Esophagus squamous epithelium (tissue), 5 donors: Measurements from ENCODE around the gene TAX1BP1. TPM values are rescaled to one million over a fixed set of nuclear protein-coding genes. Genes with fewer than 3 reads are reported as not detected.

Experiments used
- DNase-seq: peaks from one replicate; lab custom pipeline; 2025; lab: John Stamatoyannopoulos, UW
- H3K27ac ChIP-seq, 4 donors: fragments of 200-600 bp; sonication (generic); one replicate each; pipeline ENCODE4 v1.5.1; 2016 to 2019; ENCODE audit warnings: mild to moderate bottlenecking in 1 of 4
- H3K27me3 ChIP-seq, 4 donors: fragments of 200-600 bp; sonication (generic); 1 replicate in 3 of 4; 2 replicates in 1 of 4; pipeline versions ENCODE4 v1.5.1 to v1.6.0; 2017 to 2021; ENCODE audit warnings: antibody characterized with exemption in 1 of 4
- H3K36me3 ChIP-seq, 3 donors: fragments of 200-600 bp; sonication (generic); one replicate each; pipeline ENCODE4 v1.5.1; 2016 to 2019
- H3K4me1 ChIP-seq, 3 donors: fragments of 200-600 bp; sonication (generic); one replicate each; pipeline ENCODE4 v1.5.1; 2017 to 2019
- H3K4me3 ChIP-seq, 4 donors: fragments of 200-600 bp; sonication (generic); 1 replicate in 3 of 4; 2 replicates in 1 of 4; pipeline ENCODE4 v1.5.1; 2016 to 2019; ENCODE audit warnings: mild to moderate bottlenecking in 2 of 4, moderate library complexity in 1 of 4
- H3K9me3 ChIP-seq, 3 donors: fragments of 200-600 bp; sonication (generic); one replicate each; pipeline ENCODE4 v1.5.1; 2016 to 2019
- CTCF ChIP-seq, 6 experiments: fragments of 450-650 bp in 4 of 6; fragments of 200-600 bp in 2 of 6; sonication (generic) in 2 of 6; IDR thresholded peaks; one replicate each; pipeline ENCODE4 v1.5.1; 2016 to 2019; ENCODE audit warnings: antibody characterized with exemption in 6 of 6, mild to moderate bottlenecking in 4 of 6, moderate library complexity in 4 of 6
- POLR2A ChIP-seq, 4 donors: fragments of 450-650 bp; IDR thresholded peaks; one replicate each; pipeline ENCODE4 v1.6.1; 2017; ENCODE audit warnings: antibody characterized with exemption in 4 of 4, mild to moderate bottlenecking in 4 of 4, moderate library complexity in 3 of 4
- WGBS, 2 donors: methylation state at CpG; one replicate each; pipeline ENCODE4 v1.1.5; 2018; 5-methylcytosine and 5-hydroxymethylcytosine counted together
- intact Hi-C: fragments of 100-400 bp; cut with DNase I; formaldehyde crosslinking; loops from one replicate; pipeline ENCODE4 v1.15.0; 2022
- total RNA-seq, 4 donors: library from RNA; depleted of rRNA; stranded (reverse); fragments of >200 nt; gene quantifications; one replicate each; pipeline ENCODE4 v1.1.0, GENCODE V29; 2016
- donor health status: DM: yes; HTN: yes; CAD: no.

The TAX1BP1 gene
- total RNA-seq, 4 donors from 2014 or later = 67.1 to 113 (median 80.3) TPM

GRCh38 chr7:27751888-27752660, 12.1 kb downstream of the TAX1BP1 start:
- no peak for TF ChIP-seq CTCF (IDR thresholded peaks at IDR 0.05)
- no peak for TF ChIP-seq POLR2A (IDR thresholded peaks at IDR 0.05)
- no peak for DNase-seq
- H3K36me3 ChIP-seq = peaks cover 0 to 79% (median 0%) of the 10 kb centered on the region in 3 donors
- WGBS, 2 donors = 92 to 93% methylated on average over 6 of the region's 6 CpGs
- H3K9me3 ChIP-seq = no peaks in the 10 kb centered on the region
- intact Hi-C loops = no loop called here
- H3K4me3 ChIP-seq = no peak overlapping the region
- H3K4me1 ChIP-seq = peaks cover 0 to 10% (median 0%) of the 10 kb centered on the region in 3 donors
- H3K27me3 ChIP-seq = no peaks in the 10 kb centered on the region
- H3K27ac ChIP-seq = no peak overlapping the region

GRCh38 chr7:27753863-27754262, 13.9 kb downstream of the TAX1BP1 start:
- no peak for TF ChIP-seq CTCF (IDR thresholded peaks at IDR 0.05)
- Histone ChIP-seq H3K27ac (no peak overlapping the region), H3K4me3 (no peak overlapping the region), H3K27me3 (no peaks in the 10 kb centered on the region), H3K4me1 (no peaks in the 10 kb centered on the region), H3K36me3 (peaks cover 0 to 91% (median 0%) of the 10 kb centered on the region in 3 donors), H3K9me3 (no peaks in the 10 kb centered on the region)
- 75 to 80% methylated on average over 1 of the region's 1 CpG for WGBS, 2 donors
- DNase-seq = no peak
- intact Hi-C loops = no loop called here

GRCh38 chr7:27756298-27756697, 16.3 kb downstream of the TAX1BP1 start:
- intact Hi-C loops = no loop called here

GRCh38 chr7:27759491-27759890, 19.5 kb downstream of the TAX1BP1 start:
- Histone ChIP-seq H3K9me3 (no peaks in the 10 kb centered on the region), H3K36me3 (peaks cover 0 to 79% (median 0%) of the 10 kb centered on the region in 3 donors), H3K4me1 (peaks cover 0 to 14% (median 0%) of the 10 kb centered on the region in 3 donors), H3K27ac (no peak overlapping the region), H3K4me3 (no peak overlapping the region), H3K27me3 (no peaks in the 10 kb centered on the region)
- no peak for DNase-seq
- WGBS, 2 donors = 87 to 88% methylated on average over 1 of the region's 1 CpG
- TF ChIP-seq POLR2A (IDR thresholded peaks at IDR 0.05) (no peak), CTCF (IDR thresholded peaks at IDR 0.05) (no peak)
- intact Hi-C loops = no loop called here

More at GRCh38 chr7:27756298-27756697, 16.3 kb downstream of the TAX1BP1 start:
- Histone ChIP-seq H3K4me3 (no peak overlapping the region), H3K27ac (no peak overlapping the region), H3K9me3 (no peaks in the 10 kb centered on the region), H3K4me1 (no peaks in the 10 kb centered on the region), H3K27me3 (no peaks in the 10 kb centered on the region), H3K36me3 (peaks cover 0 to 91% (median 0%) of the 10 kb centered on the region in 3 donors)
- no peak for DNase-seq
- TF ChIP-seq CTCF (IDR thresholded peaks at IDR 0.05) (no peak), POLR2A (IDR thresholded peaks at IDR 0.05) (no peak)

- Histone ChIP-seq H3K27ac (no peak overlapping the region), H3K4me3 (no peak overlapping the region), H3K27me3 (no peaks in the 10 kb centered on the region), H3K4me1 (peaks cover 0 to 14% (median 0%) of the 10 kb centered on the region in 3 donors), H3K9me3 (no peaks in the 10 kb centered on the region), H3K36me3 (peaks cover 0 to 74% (median 0%) of the 10 kb centered on the region in 3 donors)
- 84 to 90% methylated on average over 1 of the region's 1 CpG for WGBS, 2 donors
- intact Hi-C loops = no loop called here
- TF ChIP-seq CTCF (IDR thresholded peaks at IDR 0.05) (no peak), POLR2A (IDR thresholded peaks at IDR 0.05) (no peak)
- no peak for DNase-seq
These were observed 22.1 kb downstream of the TAX1BP1 start for GRCh38 chr7:27762062-27762461.
